Spleen (tissue), 7 donors: Measurements from ENCODE around the gene IGFALS.

ENCODE experiments used
- CTCF ChIP-seq, 11 experiments: fragments of 200-600 bp in 7 of 11; fragments of 450-650 bp in 4 of 11; sonication (generic) in 4 of 11; IDR thresholded peaks in 8 of 11; conservative IDR thresholded peaks in 3 of 11; 1 replicate in 7 of 11; 2 replicates in 4 of 11; pipeline versions ENCODE4 v1.4.0 to v1.8.0; 2016 to 2021; ENCODE audit warnings: antibody characterized with exemption in 11 of 11, inconsistent platforms in 4 of 11, mild to moderate bottlenecking in 1 of 11
- POLR2A ChIP-seq, 3 donors: fragments of 450-650 bp; IDR thresholded peaks; one replicate each; pipeline ENCODE4 v1.5.1; 2017; ENCODE audit warnings: antibody characterized with exemption in 3 of 3, mild to moderate bottlenecking in 1 of 3
- donor health status: DM: no; HTN: no; CAD: no; lungs with moderate emphysema.
- donor health status: DM: no; HTN: no; CAD: no.
- donor health status: DM: no; HTN: no; CAD: no.

- no peak for TF ChIP-seq CTCF (IDR thresholded peaks at IDR 0.05 in 8 of 11, conservative IDR thresholded peaks at IDR 0.05 in 3 of 11)
- no peak for TF ChIP-seq POLR2A (IDR thresholded peaks at IDR 0.05)
These were observed 27.3 kb downstream of the IGFALS start for GRCh38 chr16:1766231-1766630.
